GM10248 (cell line): ENCODE results near the gene EXD3.

Source experiments
- CTCF ChIA-PET: fragments of 300-600 bp; sonication (Branson Sonifier 250); formaldehyde crosslinking; extraction: SDS; loops from one replicate; lab custom pipeline; 2021; ENCODE audit warnings: antibody characterized with exemption; lab: Yijun Ruan, JAX
- POLR2A ChIA-PET: fragments of 350-650 bp; sonication (Branson Sonifier 250); formaldehyde crosslinking; extraction: SDS; loops from one replicate; lab custom pipeline; 2020; ENCODE audit warnings: antibody characterized with exemption; lab: Yijun Ruan, JAX
- DNase-seq: peaks from one replicate; pipeline ENCODE4 v3.0.0; 2012; ENCODE audit errors: extremely low spot score
- CTCF ChIP-seq: IDR thresholded peaks from 2 replicates; pipeline ENCODE4 v1.5.1; 2012; ENCODE audit warnings: mild to moderate bottlenecking, low read depth; ENCODE audit errors: extremely low read depth, missing control alignments, control extremely low read depth

EXD3 gene

GRCh38 chr9:137276473-137277328 is 146.3 kb downstream of the EXD3 start:
- no peak for DNase-seq
- no peak for TF ChIP-seq CTCF
- ChIA-PET POLR2A (interaction anchor here (0.6 to 2.0 kb wide), 6 partner anchors 11 to 347 kb away, joined by 3 to 7 read pairs (median 4); partner anchors contain the start of gene NRARP), CTCF (interaction anchor here (1.1 to 2.4 kb wide), 6 partner anchors 7 to 209 kb away, joined by 3 to 11 read pairs (median 5); partner anchors contain the start of gene NRARP)

- CTCF ChIA-PET, result interaction anchor here (1.0 to 2.4 kb wide), 3 partner anchors 11 to 26 kb away, joined by 3 to 11 read pairs (median 6); partner anchors contain the start of gene NRARP
- POLR2A ChIA-PET, result interaction anchor here (2.0 kb wide), 1 partner anchor 26 kb away, joined by 7 read pairs; the partner anchor contains the start of gene NRARP
- no peak for DNase-seq
- no peak for TF ChIP-seq CTCF
Measured at GRCh38 chr9:137275588-137276472, 147.1 kb downstream of the EXD3 start.

- POLR2A ChIA-PET, result interaction anchor here (1.1 to 1.3 kb wide), 3 partner anchors 30 to 34 kb away, joined by 3 to 4 read pairs (median 4); partner anchors contain the start of gene TUBB4B
- no peak for TF ChIP-seq CTCF
- DNase-seq, result no peak
- CTCF ChIA-PET, result interaction anchor here (1.0 to 1.8 kb wide), 5 partner anchors 11 to 171 kb away, joined by 3 to 5 read pairs (median 4); no protein-coding TSS in a partner anchor
Measured at GRCh38 chr9:137275203-137275587, 147.8 kb downstream of the EXD3 start.

- no peak for DNase-seq
- ChIA-PET CTCF (interaction anchor here (1.1 to 1.8 kb wide), 6 partner anchors 12 to 172 kb away, joined by 3 to 5 read pairs (median 4); no protein-coding TSS in a partner anchor), POLR2A (interaction anchor here (1.1 to 1.3 kb wide), 3 partner anchors 29 to 33 kb away, joined by 3 to 4 read pairs (median 4); partner anchors contain the start of gene TUBB4B)
- no peak for TF ChIP-seq CTCF
Measured at GRCh38 chr9:137273611-137274320, 149.2 kb downstream of the EXD3 start.

- no peak for TF ChIP-seq CTCF
- POLR2A ChIA-PET, result no interaction called here
- CTCF ChIA-PET, result interaction anchor here (1.5 kb wide), 2 partner anchors 13 to 141 kb away, joined by 3 to 7 read pairs; no protein-coding TSS in a partner anchor
Measured at GRCh38 chr9:137273095-137273490, 149.9 kb downstream of the EXD3 start.

More at GRCh38 chr9:137273095-137273490, 149.9 kb downstream of the EXD3 start:
- DNase-seq, result no peak
